GM21528 (cell line): ENCODE data around the gene ETV7.

Experiments
- ATAC-seq: cut with Tn5 transposase; IDR thresholded peaks from one replicate; pipeline ENCODE4 v1.9.1; 2021; ENCODE audit warnings: mild to moderate bottlenecking, moderate library complexity; ENCODE audit not compliant: unreplicated experiment, low FRiP score

Gene ETV7

DNA sequence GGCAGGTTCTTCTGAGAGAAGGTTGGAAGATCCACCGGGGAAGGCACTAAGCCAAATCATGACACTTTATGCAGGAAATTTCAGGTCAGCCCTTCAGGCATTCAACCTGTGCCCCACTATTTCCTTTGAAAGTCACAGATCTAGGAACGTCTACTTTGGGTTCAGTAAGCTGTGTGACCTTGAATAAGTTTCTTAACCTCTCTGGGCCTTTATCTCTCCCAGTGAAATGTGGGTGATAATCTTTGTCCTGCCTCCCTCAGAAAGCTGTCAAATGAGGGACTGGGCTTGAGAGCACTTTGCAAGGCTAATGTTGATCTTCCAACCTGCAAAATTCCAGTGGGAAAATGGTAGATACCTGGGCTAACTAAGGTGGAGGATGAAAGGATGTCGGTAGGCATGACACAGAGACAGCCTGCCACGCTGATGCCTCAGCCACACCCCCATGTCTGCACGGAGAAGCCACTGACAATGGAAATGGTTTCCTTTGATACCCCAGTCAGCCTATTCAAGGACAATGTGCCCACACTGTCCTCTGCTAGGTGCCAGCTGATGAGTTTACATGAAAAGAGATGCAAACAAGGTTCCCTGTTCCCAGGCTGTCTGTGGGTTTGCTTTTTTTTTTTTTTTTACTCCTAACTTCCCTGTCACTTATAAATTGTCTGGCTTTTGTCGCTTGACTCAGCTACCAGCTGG lies 60.1 kb downstream of the ETV7 start:
- ATAC-seq, result no peak

DNA sequence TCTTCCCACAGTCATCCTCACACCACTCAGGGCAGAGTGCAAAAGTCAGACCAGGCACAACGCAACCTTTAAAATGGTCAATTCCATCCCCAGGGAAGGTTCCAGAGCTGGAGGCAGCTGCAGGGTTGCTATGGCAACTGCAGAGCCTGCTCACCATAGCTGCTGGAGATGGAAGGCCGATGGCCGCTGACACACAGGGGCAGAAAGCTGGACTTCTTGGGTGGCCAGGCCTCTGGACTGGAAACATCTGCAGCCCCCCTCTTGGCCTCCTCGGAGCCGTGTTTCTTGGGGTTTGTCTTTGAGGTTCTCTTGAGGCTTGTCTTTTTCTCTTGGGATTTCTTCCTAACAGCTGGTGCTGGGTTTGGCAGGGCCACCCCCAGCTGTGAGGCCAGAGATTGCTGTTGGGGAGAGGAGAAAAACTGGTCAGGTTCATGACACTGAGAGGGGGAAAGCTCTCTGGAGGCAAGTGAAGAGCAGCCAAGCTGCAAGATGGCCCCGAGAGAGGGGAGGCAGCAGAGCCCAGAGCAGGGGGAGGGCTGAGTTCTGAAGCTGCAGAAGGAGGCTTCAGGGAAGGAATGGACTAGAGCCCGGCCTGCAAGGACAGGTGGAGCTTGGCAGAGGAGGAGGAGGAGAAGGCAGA lies 61.0 kb downstream of the ETV7 start:
- ATAC-seq, result no peak

DNA sequence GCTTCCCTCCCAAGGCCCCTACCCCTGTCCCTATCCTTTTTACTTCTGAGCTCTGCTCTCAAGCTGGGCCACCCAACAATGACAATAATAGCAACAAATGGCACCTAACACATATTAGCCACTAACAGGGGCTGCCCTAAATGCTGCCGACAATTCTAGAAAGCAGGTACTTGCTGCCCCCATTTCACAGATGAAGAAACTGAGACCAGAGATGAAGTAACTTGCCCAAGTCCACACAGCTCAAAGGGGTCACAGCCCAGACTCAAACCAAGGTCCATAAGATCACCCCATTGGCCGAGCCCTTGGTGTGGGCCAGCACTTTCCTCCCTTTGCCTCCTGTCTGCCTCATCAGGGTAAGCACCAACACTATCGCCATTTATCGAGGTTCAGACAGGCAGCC lies 62.8 kb downstream of the ETV7 start:
- ATAC-seq, result no peak

DNA sequence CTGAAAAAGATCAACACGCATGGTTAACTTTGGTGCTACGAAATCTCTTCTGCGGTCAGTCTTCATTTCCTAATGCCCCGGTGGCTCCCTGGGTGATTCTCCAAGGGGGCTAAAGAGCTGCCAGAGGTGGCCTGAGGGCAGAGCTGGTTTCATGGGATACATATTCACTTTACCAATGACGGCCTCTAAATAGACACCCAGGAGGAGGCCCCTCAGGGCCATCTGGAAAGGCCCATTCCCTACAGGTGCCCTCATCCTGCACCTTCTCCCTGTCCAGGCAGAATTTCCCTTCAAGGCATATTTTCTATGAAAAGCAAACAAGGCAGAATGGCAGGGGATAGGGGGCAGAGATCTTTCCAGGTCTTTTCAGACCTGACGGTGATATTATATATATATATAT lies 63.3 kb downstream of the ETV7 start:
- ATAC-seq, result no peak

DNA sequence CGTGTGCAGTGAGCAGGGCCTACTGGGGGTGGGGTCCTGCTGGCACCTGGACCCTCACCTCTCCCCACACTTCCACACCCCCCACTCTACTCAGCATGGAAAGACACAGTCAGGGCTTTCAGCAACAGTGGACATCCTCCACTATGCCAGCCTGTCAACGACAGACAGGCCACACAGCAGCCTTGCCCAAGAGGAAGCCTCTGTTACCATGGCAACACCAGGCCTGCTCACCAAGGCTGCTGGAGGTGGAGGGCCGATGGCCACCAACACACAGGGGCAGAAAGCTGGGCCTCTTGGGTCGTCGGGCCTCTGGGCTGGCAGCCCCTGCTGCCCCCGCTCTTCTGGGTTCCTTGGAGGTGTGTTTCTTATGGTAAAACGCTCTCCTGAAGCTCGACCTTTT lies 64.4 kb downstream of the ETV7 start:
- no peak for ATAC-seq

DNA sequence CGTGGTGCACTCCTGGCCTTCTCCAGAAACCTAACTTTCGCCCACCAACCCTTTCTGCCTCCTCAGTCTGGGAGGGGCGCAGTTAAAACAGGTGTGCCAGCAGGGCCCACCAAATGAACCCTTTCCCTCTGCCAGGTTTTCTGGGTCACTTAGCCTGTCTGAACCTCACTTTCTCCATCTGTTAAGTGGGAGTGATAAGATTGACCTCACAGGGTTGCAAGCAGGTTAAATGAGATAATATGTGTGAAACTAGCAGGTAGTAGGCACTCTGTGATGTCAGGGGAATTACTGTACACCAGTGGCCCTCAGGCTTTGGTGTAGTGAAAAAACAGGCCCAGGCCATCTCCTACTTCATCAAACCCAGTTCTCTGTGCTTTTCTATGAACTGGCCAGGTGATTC lies 64.9 kb downstream of the ETV7 start:
- ATAC-seq, result no peak

DNA sequence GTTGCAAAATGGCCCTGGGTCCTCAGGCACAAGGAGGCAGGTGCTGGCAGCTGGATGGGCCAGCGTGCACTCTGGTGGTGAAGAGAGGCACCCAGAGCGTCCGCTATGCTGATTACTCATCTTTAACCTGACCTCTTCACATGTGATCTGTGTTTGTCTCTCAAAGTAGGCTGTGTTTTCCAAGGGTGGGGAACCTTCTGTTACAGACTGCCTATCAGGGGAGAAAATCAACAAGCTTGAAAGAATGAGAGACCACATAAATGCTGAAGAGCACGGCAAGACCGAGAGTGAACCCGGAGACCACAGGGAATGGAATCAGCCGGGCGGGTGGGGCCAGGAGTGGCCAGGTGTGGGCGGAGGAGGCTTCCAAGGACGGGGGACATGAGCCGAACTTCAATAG lies 67.0 kb downstream of the ETV7 start:
- no peak for ATAC-seq

DNA sequence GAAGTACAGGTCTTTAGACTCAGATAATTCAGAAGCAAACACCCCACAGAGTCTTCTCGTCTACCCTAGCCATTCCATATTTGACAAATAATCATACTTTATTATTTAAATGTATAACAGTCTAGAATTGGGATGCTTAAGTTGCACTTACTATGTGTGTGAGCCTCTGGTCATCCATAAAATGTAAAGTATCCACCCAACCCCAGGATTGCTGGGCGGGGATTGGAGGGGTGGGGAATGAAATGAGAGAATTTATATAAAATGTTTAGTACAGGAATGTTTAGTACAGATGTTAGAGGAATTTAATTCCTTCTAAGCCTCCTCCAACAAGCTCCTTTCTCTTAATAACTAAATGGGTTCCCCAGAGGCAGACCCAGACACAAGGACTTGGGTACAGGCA lies 67.6 kb downstream of the ETV7 start:
- ATAC-seq, result no peak

DNA sequence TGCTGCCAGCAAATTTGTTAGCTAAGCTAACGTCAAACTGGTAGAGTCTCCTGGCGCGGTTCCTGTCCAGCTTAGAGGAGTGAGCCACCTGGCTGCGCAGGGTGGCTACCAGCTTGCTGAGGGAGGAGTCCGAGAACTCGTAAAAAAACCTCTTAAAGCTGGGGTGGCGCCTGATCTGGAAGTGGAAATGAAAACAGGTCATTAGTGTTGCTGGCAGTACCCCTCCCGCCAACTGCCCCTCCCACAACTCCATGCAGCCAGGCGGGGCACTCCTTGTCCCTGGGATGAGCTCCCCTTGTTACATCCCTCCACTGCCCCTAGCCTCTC lies 68.1 kb downstream of the ETV7 start:
- no peak for ATAC-seq

DNA sequence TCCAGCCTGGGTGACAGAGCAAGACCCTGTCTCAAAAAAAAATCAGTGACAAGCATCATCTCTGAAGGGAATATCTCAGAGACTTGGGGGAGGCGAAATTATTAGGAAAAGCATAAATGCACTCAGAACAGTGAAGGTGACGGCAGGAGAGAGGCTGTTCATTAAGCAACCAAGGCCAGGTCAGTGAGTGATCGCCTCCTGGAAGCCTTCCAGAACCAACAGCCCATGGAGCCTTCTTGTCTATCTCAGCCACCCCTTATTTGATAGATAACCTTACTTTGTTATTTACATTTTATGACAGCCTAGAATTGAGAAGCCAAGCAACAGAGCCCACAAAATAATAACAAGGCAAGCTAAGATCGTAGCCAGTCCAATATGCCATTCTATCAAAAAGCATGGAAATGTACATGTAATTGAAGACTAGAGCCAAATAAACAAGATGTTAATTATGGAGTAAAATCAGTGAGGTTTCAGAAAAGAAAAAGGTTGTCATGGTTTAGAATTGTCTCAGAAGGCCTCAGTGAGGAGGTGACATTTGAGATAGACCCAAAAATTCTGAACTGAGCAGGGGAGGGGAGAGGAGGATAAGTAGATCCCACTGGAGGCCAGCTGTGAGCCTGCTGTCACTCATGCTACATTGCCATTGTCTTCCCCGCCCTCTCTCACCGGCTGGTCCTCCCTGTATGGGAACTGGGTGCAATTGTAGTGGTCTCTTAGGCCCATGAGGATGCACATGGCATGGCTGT lies 68.6 kb downstream of the ETV7 start:
- no peak for ATAC-seq

DNA sequence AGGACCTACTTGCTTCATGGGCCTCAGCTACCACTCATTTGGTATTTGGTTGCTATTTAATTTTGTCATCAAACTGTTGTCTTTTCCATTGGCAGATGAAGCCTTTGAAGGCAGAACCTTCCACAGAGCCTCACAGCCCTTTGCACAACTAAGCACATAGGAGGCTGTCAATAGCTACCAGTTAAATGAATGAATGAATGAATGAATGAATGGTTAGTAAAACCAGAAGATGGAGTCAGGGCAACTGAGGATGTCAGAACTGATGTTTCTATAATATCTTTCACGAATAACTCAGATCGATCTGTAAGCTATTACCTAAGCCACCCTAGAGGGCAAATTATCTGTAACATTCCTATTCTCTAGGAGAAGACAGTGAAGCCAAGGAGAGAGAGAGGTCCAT lies 69.8 kb downstream of the ETV7 start:
- no peak for ATAC-seq
